ENCODE data around the gene OR8K1.

The OR8K1 gene

DNA sequence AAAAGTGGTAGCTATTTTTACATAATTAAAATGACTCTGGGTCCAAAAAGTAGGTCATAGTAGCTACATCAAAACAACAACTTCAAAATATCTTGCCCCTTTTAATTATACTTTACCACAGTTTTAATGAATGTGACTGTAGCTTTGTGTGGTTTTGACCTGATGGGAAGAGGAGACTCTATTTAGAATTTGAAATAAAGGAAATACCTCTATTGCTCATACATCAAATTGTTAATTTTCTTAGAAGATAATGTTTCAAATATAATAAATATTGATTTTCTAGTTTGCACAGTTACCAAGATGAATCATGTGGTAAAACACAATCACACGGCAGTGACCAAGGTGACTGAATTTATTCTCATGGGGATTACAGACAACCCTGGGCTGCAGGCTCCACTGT, at the start of gene OR8K1:
Gene OR8K1 (plus strand): TSS at position 301 of the 400 bp plus-strand sequence. CDS start 0 bp downstream, at position 301.
- TF ChIP-seq, protein P1, sequence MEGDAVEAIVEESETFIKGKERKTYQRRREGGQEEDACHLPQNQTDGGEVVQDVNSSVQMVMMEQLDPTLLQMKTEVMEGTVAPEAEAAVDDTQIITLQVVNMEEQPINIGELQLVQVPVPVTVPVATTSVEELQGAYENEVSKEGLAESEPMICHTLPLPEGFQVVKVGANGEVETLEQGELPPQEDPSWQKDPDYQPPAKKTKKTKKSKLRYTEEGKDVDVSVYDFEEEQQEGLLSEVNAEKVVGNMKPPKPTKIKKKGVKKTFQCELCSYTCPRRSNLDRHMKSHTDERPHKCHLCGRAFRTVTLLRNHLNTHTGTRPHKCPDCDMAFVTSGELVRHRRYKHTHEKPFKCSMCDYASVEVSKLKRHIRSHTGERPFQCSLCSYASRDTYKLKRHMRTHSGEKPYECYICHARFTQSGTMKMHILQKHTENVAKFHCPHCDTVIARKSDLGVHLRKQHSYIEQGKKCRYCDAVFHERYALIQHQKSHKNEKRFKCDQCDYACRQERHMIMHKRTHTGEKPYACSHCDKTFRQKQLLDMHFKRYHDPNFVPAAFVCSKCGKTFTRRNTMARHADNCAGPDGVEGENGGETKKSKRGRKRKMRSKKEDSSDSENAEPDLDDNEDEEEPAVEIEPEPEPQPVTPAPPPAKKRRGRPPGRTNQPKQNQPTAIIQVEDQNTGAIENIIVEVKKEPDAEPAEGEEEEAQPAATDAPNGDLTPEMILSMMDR (IDR thresholded peaks at IDR 0.05; ENCODE audit: low read depth, low read length): no peak
- no peak within 1 kb of the TSS for H3K4me3 ChIP-seq (ENCODE audit: low read depth, low read length)

DNA sequence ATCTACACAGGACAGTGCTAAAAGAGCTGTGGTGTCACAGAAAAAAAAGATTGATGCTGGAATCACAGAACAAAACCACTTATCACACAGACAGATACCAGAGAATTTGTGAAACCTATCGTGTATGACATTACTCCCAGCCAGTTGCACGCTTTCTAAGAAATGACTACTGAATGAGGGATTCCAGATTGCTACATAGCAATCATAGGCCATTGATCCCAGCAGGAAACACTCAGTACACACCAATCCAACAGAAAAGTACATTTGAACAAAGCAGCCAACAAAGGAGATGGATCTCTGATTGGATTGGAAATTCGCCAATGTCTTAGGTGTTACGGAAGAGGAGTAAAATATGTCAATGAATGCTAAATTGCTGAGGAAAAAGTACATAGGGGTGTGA, 48.9 kb upstream of the OR8K1 start:
- TF ChIP-seq, protein P1 (IDR thresholded peaks at IDR 0.05; ENCODE audit: low read depth, low read length): no peak
- H3K4me3 ChIP-seq (ENCODE audit: low read depth, low read length): no peak overlapping the region

DNA sequence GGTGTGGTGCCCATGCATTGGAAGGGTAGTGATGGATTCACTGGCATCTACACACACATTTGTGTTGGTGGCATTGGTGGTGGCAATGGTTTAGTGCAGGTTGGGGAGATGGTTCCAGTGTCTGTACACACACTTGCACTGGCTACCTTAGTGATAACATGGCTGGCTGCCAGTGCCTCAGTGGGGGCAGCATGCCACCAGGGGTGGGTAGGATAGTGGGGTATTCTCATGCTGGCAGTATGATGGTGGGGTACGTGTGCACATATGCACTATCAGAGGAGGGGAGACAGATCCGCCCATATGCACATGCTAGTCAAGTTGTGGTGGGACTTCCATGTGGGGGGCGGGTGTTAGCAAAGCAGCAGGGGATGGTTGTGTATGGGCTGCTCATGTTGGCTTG, 38.0 kb upstream of the OR8K1 start:
- H3K4me3 ChIP-seq (ENCODE audit: low read depth, low read length): no peak overlapping the region
- TF ChIP-seq, protein P1 (IDR thresholded peaks at IDR 0.05; ENCODE audit: low read depth, low read length): no peak

DNA sequence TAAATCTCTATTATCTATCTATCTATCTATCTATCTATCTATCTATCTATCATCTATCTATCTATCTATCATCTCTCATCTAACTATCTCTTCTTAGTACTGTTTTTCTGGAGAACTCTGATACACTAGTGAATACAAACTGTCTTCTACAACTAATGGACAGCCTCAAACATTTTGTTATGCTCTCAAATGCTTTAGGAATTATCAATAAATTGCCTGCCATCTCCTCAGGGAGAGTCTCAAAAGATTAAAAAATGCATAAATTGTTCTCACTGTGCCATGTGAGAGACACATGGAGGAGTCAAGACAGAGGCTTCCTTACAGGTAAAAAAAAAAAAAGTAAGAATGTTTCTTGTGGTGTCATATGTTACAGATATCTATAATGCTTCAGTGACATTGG, 31.0 kb upstream of the OR8K1 start, which contains the start of gene OR8K3:
Gene OR8K3 (plus strand): TSS at position 301 of the 400 bp plus-strand sequence. CDS start 3,163 bp downstream, outside the sequence.
- TF ChIP-seq, protein P1 (IDR thresholded peaks at IDR 0.05; ENCODE audit: low read depth, low read length): no peak
- H3K4me3 ChIP-seq (ENCODE audit: low read depth, low read length): no peak within 1 kb of the TSS

DNA sequence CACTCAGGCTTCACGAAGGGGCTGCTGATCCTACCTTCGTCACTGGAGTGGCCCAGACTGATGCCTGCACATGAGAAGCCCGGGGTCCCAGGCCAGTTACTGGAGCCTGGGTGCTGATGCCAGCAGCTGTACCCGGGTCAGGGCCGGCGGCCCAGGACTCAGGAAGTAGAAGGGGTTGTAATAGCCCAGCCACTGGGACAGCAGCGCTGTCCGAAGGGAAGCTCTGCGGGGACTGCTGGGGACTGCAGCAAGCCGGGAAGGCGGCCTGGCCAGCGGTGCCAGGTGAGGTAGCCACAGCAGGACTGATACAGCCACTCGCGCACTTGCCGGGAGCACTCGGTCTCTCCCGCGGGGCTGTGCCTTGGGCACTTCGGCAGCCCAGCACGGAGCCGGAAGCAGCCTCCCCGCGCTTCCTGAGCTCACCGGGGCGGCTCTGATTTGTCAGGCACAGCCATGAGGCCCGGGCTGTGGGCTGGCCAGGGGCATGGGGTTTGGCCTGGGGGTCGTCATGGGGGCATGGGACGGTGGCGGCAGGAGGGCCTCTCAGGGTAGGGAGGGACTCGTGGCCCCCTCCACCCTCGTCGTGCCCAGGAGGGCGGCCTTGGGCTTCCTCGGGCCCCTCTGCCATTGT, 13.9 kb upstream of the OR8K1 start:
- TF ChIP-seq, protein P1 (IDR thresholded peaks at IDR 0.05; ENCODE audit: low read depth, low read length): no peak

DNA sequence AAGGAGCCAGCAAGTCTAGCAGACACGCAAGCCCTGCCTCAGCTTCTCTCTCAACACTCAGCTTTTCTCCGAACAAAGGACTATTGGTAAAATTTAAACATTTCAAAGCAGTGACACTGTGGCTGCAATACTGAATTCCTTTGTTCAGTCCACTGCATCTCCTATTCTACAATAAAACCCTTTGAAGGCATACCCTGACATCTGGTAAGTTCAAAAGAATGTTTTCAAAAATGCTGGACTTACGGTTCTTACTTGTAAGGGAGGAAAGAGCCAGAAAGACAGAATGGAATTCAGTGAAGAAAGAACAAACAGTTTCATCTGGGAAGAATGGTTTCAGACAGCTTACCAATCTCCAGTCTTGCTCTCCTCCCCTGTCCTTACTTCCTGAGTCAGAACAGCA, 12.7 kb upstream of the OR8K1 start:
- TF ChIP-seq, protein P1 (IDR thresholded peaks at IDR 0.05; ENCODE audit: low read depth, low read length): no peak
- H3K4me3 ChIP-seq (ENCODE audit: low read depth, low read length): no peak overlapping the region

More for the DNA sequence above, 13.9 kb upstream of the OR8K1 start:
- no peak overlapping the region for H3K4me3 ChIP-seq (ENCODE audit: low read depth, low read length)

DNA sequence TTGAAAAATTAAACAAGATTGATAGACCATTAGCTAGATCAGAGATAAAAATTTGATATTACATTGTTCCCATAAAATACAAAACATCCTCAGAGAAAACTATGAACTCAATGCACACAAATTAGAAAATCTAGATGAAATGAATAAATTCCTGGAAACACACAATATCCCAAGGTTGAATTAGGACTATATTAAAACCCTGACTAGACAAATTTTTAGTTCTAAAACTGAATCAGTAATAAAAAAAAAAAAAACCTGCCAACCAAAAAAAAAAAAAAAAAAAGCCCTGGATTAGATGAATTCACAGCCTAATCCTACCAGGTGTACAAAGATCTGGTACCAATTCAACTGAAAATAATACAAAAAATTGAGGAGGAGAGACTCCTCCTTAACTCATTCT, 5.5 kb upstream of the OR8K1 start:
- TF ChIP-seq, protein P1 (IDR thresholded peaks at IDR 0.05; ENCODE audit: low read depth, low read length): no peak
- no peak overlapping the region for H3K4me3 ChIP-seq (ENCODE audit: low read depth, low read length)
